Measurements from ENCODE around the gene COL6A2. TPM values are rescaled to one million over a fixed set of nuclear protein-coding genes. Genes with fewer than 3 reads are reported as not detected.

The COL6A2 gene
- 1,807 and 2,776 TPM in 2 replicates for total RNA-seq

DNA sequence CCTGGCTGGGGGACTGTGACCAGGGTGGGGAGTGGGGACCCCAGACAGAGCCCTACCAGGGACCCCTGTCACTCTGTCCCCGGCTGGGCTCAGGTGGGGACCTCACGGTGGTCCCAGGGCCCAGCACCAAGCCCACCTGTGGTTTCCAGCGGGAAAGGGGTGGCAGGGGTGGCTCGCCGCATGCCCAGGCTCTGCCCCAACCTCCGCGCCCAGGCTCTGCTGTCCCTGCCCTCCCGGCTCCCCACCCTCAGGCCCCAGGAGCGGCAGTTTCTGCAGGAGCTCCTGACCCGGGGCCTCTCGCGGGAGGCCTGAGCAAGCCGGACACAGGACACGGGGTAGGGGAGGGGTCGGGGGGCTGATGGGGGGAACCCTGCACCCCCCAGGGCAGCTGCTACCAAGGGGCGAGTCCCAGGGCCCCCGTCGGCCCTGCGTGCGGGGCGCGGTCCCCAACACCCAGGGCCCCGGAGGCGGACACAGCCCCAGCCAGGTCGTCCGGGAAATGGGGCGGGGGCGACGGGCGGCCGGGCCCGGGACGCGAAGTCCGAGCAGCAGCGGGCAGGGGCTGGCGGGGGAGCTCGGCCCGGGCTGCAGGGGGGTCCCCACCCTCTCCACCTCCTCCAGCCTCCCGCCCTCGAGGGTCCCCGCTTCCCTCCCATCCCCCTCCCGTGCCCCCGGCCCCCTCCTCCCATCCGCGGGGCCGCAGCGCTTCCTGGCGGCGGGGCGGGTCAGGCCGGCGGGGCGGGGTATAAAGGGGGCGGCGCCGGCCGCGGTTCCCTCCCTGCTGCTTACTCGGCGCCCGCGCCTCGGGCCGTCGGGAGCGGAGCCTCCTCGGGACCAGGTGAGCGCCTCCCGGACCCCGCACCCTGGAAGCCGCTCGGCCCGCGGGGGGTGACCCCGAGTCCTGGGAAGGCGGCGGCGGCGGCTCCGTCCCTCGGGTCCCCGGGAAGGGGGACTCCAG, at the start of gene COL6A2:
Gene COL6A2 (plus strand): TSS at position 777 of the 958 bp plus-strand sequence.

DNA sequence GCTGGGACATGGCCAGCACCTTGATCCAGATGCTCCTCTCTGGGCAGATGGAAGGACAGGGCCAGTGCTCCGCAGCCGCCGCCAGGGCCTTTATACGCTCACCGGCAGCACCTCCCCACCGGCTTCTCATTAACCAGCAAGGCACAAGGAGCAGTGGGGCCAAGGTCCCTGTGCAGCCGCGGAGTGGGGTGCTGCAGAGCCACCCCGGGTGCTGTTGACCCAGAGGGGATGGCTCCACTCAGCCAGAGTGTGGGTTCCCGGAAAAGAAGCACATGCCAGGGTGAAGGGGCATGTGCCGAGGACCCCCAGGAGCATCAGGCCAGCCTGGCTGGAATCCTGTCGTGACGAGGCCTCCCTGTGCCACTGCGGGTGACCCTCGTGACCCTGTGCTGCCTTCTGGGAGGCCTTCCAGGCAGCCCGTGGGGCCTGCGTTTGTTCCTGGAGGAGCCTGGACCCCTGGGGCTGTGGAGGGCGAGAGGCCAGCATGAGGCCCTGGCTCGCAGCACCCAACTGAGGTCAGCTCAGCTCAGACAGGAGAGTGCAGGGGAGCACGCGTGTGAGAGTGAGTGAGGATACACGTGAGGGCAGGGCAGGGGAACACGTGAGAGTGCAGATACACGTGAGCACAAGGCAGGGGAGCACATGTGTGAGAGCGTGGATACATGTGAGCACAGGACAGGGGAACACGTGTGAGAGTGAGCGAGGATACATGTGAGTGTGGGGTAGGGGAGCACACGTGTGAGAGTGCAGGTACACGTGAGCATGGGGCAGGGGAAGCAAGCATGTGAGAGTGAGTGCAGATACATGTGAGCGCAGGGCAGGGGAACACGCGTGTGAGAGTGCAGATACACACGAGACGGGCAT, 57.8 kb downstream of the COL6A2 start, which contains the start of gene FTCD:
Gene FTCD (minus strand): TSS at position 66 of the 864 bp plus-strand sequence. CDS start 56 bp downstream, at position 10.

Other genes starting within 250 kb of the COL6A2 start
- gene COL6A1, start 116.3 kb upstream of the COL6A2 start, total RNA-seq, result 2,467 and 3,941 TPM in 2 replicates
- gene FTCD, start 57.5 kb downstream of the COL6A2 start, total RNA-seq, result not detected in 2 replicates
- gene SPATC1L, start 86.3 kb downstream of the COL6A2 start, total RNA-seq, result 20.4 and 20.9 TPM in 2 replicates
- 63.7 and 116 TPM in 2 replicates for gene LSS, start 130.7 kb downstream of the COL6A2 start, total RNA-seq
- gene MCM3AP, start 187.5 kb downstream of the COL6A2 start, total RNA-seq, result 34.5 and 50.7 TPM in 2 replicates
- 24.9 and 31.1 TPM in 2 replicates for gene YBEY, start 188.2 kb downstream of the COL6A2 start, total RNA-seq
- gene C21orf58, start 225.8 kb downstream of the COL6A2 start, total RNA-seq, result 2.0 and 2.6 TPM in 2 replicates
- gene PCNT, start 226.0 kb downstream of the COL6A2 start, total RNA-seq, result 9.9 and 16.1 TPM in 2 replicates

All from cardiac atrium fibroblast (primary cell).